IMR-90 (cell line): Measurements from ENCODE around the gene KLHL29. TPM values are rescaled to one million over a fixed set of nuclear protein-coding genes. Genes with fewer than 3 reads are reported as not detected.

ENCODE experiments used
- ATAC-seq: fragments of 200-7000 bp; cut with Tn5 transposase; 2 replicates; pipeline ENCODE4 v1.9.1; 2020; ENCODE audit warnings: low read depth, mild to moderate bottlenecking, moderate library complexity
- BruUV-seq: library from RNA; stranded (reverse); fragments of 400-500 nt; replicated peaks from 2 replicates; lab custom pipeline; 2021; lab: Mats Ljungman, UMichigan
- CTCF ChIA-PET: fragments of 300-600 bp; formaldehyde crosslinking; extraction: SDS; loops from one replicate; lab custom pipeline; 2021; ENCODE audit warnings: antibody characterized with exemption; lab: Yijun Ruan, JAX
- POLR2A ChIA-PET: fragments of 300-600 bp; sonication (Branson Sonifier 250); formaldehyde crosslinking; loops from one replicate; lab custom pipeline; 2022; ENCODE audit warnings: antibody characterized with exemption; ENCODE audit not compliant: unreplicated experiment; lab: Charles Lee
- DNase-seq: peaks from one replicate; pipeline ENCODE4 v3.0.0; 2013
- H2AFZ ChIP-seq: replicated peaks from 2 replicates; pipeline ENCODE3; 2013; ENCODE audit warnings: low read length, mild to moderate bottlenecking; ENCODE audit not compliant: poor library complexity
- H2AK5ac ChIP-seq: 2 replicates; pipeline ENCODE4 v1.6.1; 2013; ENCODE audit warnings: low read depth, low read length, inconsistent platforms
- H2AK9ac ChIP-seq: replicated peaks from 2 replicates; pipeline ENCODE3; 2013; ENCODE audit warnings: mild to moderate bottlenecking, low read depth, low read length, moderate library complexity; ENCODE audit not compliant: poor library complexity
- H2BK120ac ChIP-seq: 2 replicates; pipeline ENCODE4 v1.6.1; 2013; ENCODE audit warnings: low read depth, low read length, inconsistent platforms
- H2BK15ac ChIP-seq: 3 replicates; pipeline ENCODE4 v1.6.1; 2013; ENCODE audit warnings: low read depth, low read length, inconsistent platforms
- H2BK20ac ChIP-seq: 2 replicates; pipeline ENCODE4 v1.6.1; 2013; ENCODE audit warnings: low read depth, mild to moderate bottlenecking, inconsistent platforms, low read length, moderate library complexity
- H2BK5ac ChIP-seq: 2 replicates; pipeline ENCODE4 v1.6.1; 2013; ENCODE audit warnings: mild to moderate bottlenecking, low read depth, low read length, inconsistent platforms; ENCODE audit not compliant: poor library complexity, severe bottlenecking
- H3K14ac ChIP-seq: replicated peaks from 2 replicates; pipeline ENCODE4 v1.6.1; 2013; ENCODE audit warnings: low read depth, low read length, inconsistent platforms
- H3K18ac ChIP-seq: 2 replicates; pipeline ENCODE4 v1.6.1; 2013; ENCODE audit warnings: low read depth, low read length, control low read depth
- H3K23ac ChIP-seq: 2 replicates; pipeline ENCODE4 v1.6.1; 2013; ENCODE audit warnings: low read depth, low read length, inconsistent platforms
- H3K27ac ChIP-seq: 2 replicates; pipeline ENCODE4 v1.5.1; 2013; ENCODE audit warnings: mild to moderate bottlenecking, control low read depth, low read length; ENCODE audit not compliant: insufficient read depth
- H3K27me3 ChIP-seq: 2 replicates; pipeline ENCODE4 v1.6.1; 2013; ENCODE audit warnings: low read length; ENCODE audit not compliant: control insufficient read depth, insufficient read depth
- H3K36me3 ChIP-seq: 2 replicates; pipeline ENCODE4 v1.6.1; 2013; ENCODE audit warnings: low read length, mixed read lengths; ENCODE audit not compliant: control insufficient read depth, insufficient read depth
- H3K4ac ChIP-seq: 2 replicates; pipeline ENCODE4 v1.6.1; 2013; ENCODE audit warnings: low read depth, low read length, inconsistent platforms
- H3K4me1 ChIP-seq: 2 replicates; pipeline ENCODE4 v1.6.1; 2013; ENCODE audit warnings: low read length, mixed read lengths; ENCODE audit not compliant: control insufficient read depth, insufficient read depth
- H3K4me2 ChIP-seq: 2 replicates; pipeline ENCODE4 v1.6.1; 2013; ENCODE audit warnings: low read depth, mild to moderate bottlenecking, control low read depth, low read length, moderate library complexity
- H3K4me3 ChIP-seq: 2 replicates; pipeline ENCODE4 v1.5.1; 2013; ENCODE audit warnings: low read depth, mild to moderate bottlenecking, control low read depth, low read length, moderate library complexity; ENCODE audit not compliant: insufficient read depth
- H3K56ac ChIP-seq: 2 replicates; pipeline ENCODE4 v1.6.1; 2013; ENCODE audit warnings: low read length, inconsistent platforms; ENCODE audit not compliant: insufficient read depth; ENCODE audit errors: extremely low read depth
- H3K79me1 ChIP-seq, 2 experiments: 2 replicates each; pipeline ENCODE4 v1.6.1; 2013; ENCODE audit warnings: low read length in 2 of 2, inconsistent platforms in 1 of 2, low read depth in 1 of 2
- H3K9ac ChIP-seq: 2 replicates; pipeline ENCODE4 v1.6.1; 2013; ENCODE audit warnings: low read depth, low read length, control low read depth
- H3K9me1 ChIP-seq: 2 replicates; pipeline ENCODE4 v1.6.1; 2013; ENCODE audit warnings: low read length, inconsistent platforms; ENCODE audit not compliant: insufficient read depth
- H3K9me3 ChIP-seq: 2 replicates; pipeline ENCODE4 v1.6.1; 2013; ENCODE audit warnings: low read length; ENCODE audit not compliant: control insufficient read depth, insufficient read depth
- H4K20me1 ChIP-seq: 2 replicates; pipeline ENCODE4 v1.6.1; 2013; ENCODE audit warnings: low read length, inconsistent platforms; ENCODE audit not compliant: insufficient read depth
- H4K5ac ChIP-seq: 2 replicates; pipeline ENCODE4 v1.6.1; 2013; ENCODE audit warnings: mild to moderate bottlenecking, low read depth, low read length, control low read depth
- H4K8ac ChIP-seq, 2 experiments: 2 replicates each; pipeline ENCODE4 v1.6.1; 2013; ENCODE audit warnings: low read depth in 2 of 2, low read length in 2 of 2, control low read depth in 1 of 2, inconsistent platforms in 1 of 2
- H4K91ac ChIP-seq: 2 replicates; pipeline ENCODE4 v1.6.1; 2013; ENCODE audit warnings: low read depth, low read length, inconsistent platforms; ENCODE audit not compliant: insufficient read depth
- CEBPB ChIP-seq: IDR thresholded peaks from 2 replicates; pipeline ENCODE4 v1.6.1; 2012; ENCODE audit warnings: low read depth, low read length, improper control_type of control experiment
- MAZ ChIP-seq: IDR thresholded peaks from 2 replicates; pipeline ENCODE4 v1.6.1; 2012; ENCODE audit warnings: low read depth, mild to moderate bottlenecking, low read length, improper control_type of control experiment, moderate library complexity, borderline replicate concordance
- MXI1 ChIP-seq: IDR thresholded peaks from 2 replicates; pipeline ENCODE4 v1.6.1; 2012; ENCODE audit warnings: low read depth, mild to moderate bottlenecking, low read length, moderate library complexity, borderline replicate concordance
- NFE2L2 ChIP-seq: fragments of 150-350 bp; IDR thresholded peaks from 2 replicates; pipeline ENCODE4 v1.6.1; 2016; ENCODE audit warnings: low read depth, mild to moderate bottlenecking, low read length
- RFX5 ChIP-seq: IDR thresholded peaks from 2 replicates; pipeline ENCODE4 v1.8.0; 2012; ENCODE audit warnings: low read depth, mild to moderate bottlenecking, low read length, moderate library complexity
- WGBS, 2 experiments: methylation state at CpG; one replicate each; pipeline versions ENCODE4 v1.1.5 to v1.1.7; 2013; ENCODE audit warnings: missing lambda C conversion rate in 2 of 2; ENCODE audit not compliant: insufficient read length in 1 of 2; ENCODE audit errors: extremely low coverage in 2 of 2; 5-methylcytosine and 5-hydroxymethylcytosine counted together
- dilution Hi-C: fragments of 300-500 bp; cut with HindIII; formaldehyde crosslinking; loops from one replicate; pipeline ENCODE4 v1.14.3; 2018; ENCODE audit warnings: low sequenced_read_pairs; ENCODE audit not compliant: unreplicated experiment
- in situ Hi-C: fragments of 300-500 bp; cut with MboI; formaldehyde crosslinking; loops from 3 replicates; pipeline ENCODE4 v1.14.3; 2019; ENCODE audit warnings: low sequenced_read_pairs, inconsistent platforms, mixed read lengths
- intact Hi-C: fragments of 100-400 bp; cut with micrococcal nuclease; formaldehyde crosslinking; loops from 2 replicates; pipeline ENCODE4 v1.10.0; 2022
- polyA plus RNA-seq, 3 experiments: library from polyadenylated mRNA; depleted of rRNA; stranded (reverse); fragments of >200 nt; gene quantifications; 2 replicates each; pipeline ENCODE4 v1.2.3, GENCODE V29; 2012; ENCODE audit warnings: low replicate concordance in 1 of 3
- total RNA-seq: library from RNA; depleted of rRNA; stranded (reverse); fragments of >200 nt; gene quantifications from 2 replicates; pipeline ENCODE4 v1.2.3, GENCODE V29; 2012

The KLHL29 gene
- total and polyA plus RNA-seq, 2 of the 4 experiments (the other 2 are of a cell fraction), result 2.0 to 8.0 TPM

- DNase-seq, result no peak
- Histone ChIP-seq H3K79me1 (peaks cover 0 to 21% of the 10 kb centered on the region in 2 experiments; a peak in 2 of 4 replicates), H3K56ac (no peak overlapping the region), H3K23ac (no peak overlapping the region), H4K5ac (no peak overlapping the region), H3K27me3 (no peaks in the 10 kb centered on the region), H3K9me1 (peaks cover 39% of the 10 kb centered on the region), H3K36me3 (peaks cover 53% of the 10 kb centered on the region), H3K14ac (peak overlapping the region; percentile 16; the same call in 1 of the 2 replicates), H4K20me1 (peaks cover 13% of the 10 kb centered on the region), H2BK5ac (no peak overlapping the region), H3K9me3 (peaks cover 3% of the 10 kb centered on the region; the same call in 1 of the 2 replicates), H2BK120ac (peak overlapping the region; percentile 83), H2BK15ac (peak overlapping the region; percentile 79; the same call in 1 of the 3 replicates), H3K4me2 (no peak overlapping the region), H2AK9ac (no peak overlapping the region), H3K4ac (peak overlapping the region; percentile 86), H2BK20ac (peak overlapping the region; percentile 44), H2AK5ac (peak overlapping the region; percentile 99), H3K9ac (no peak overlapping the region), H3K4me3 (no peak overlapping the region), H2AFZ (no peak overlapping the region), H3K18ac (no peak overlapping the region), H4K91ac (peak overlapping the region; percentile 15; the same call in 1 of the 2 replicates), H3K4me1 (peaks cover 19% of the 10 kb centered on the region), H4K8ac (no peak overlapping the region; a peak in 1 of 4 replicates), H3K27ac (no peak overlapping the region)
- ChIA-PET CTCF (no interaction called here), POLR2A (no interaction called here)
- no TSS peak for BruUV-seq
- in situ Hi-C loops (no loop called here), dilution Hi-C loops (no loop called here), intact Hi-C loops (no loop called here)
- ATAC-seq, result no peak
- WGBS, 2 experiments, result 100% methylated on average over 1 of the region's 5 CpGs; no CpG with 5 or more reads in 1 of the 2 experiments
- TF ChIP-seq MAZ (no peak), CEBPB (no peak), MXI1 (no peak), RFX5 (no peak), NFE2L2 (no peak)
Observed at GRCh38 chr2:23696752-23697045, 311.7 kb downstream of the KLHL29 start.
